Osteoblast (primary cell): ENCODE results near the gene KRTAP5-10. TPM values are rescaled to one million over a fixed set of nuclear protein-coding genes. Genes with fewer than 3 reads are reported as not detected.

ENCODE experiments used
- DNase-seq: peaks from one replicate; pipeline ENCODE4 v3.0.0; 2011; ENCODE audit warnings: low spot score, mixed read lengths; ENCODE audit not compliant: insufficient read length; ENCODE audit errors: missing footprints
- H2AFZ ChIP-seq: 2 replicates; pipeline ENCODE4 v1.6.0; 2011; ENCODE audit warnings: mild to moderate bottlenecking, low read length
- H3K27ac ChIP-seq: 2 replicates; pipeline ENCODE4 v1.5.1; 2011; ENCODE audit warnings: mild to moderate bottlenecking, low read depth, low read length, moderate library complexity
- H3K27me3 ChIP-seq: 2 replicates; pipeline ENCODE4 v1.6.0; 2012; ENCODE audit warnings: mild to moderate bottlenecking, control low read depth, inconsistent platforms, low read length, moderate library complexity; ENCODE audit not compliant: insufficient read depth
- H3K36me3 ChIP-seq: 2 replicates; pipeline ENCODE4 v1.5.1; 2011; ENCODE audit warnings: mild to moderate bottlenecking, low read length, control low read depth, moderate library complexity; ENCODE audit not compliant: insufficient read depth
- H3K4me1 ChIP-seq: 2 replicates; pipeline ENCODE4 v1.5.1; 2011; ENCODE audit warnings: mild to moderate bottlenecking, low read length, control low read depth, moderate library complexity; ENCODE audit not compliant: insufficient read depth
- H3K4me2 ChIP-seq: 2 replicates; pipeline ENCODE4 v1.6.0; 2011; ENCODE audit warnings: mild to moderate bottlenecking, low read length; ENCODE audit not compliant: insufficient read depth
- H3K4me3 ChIP-seq: fragments of 200-600 bp; sonication (generic); 3 replicates; pipeline ENCODE4 v1.5.1; 2012; ENCODE audit warnings: mild to moderate bottlenecking, low read length, inconsistent platforms; ENCODE audit not compliant: insufficient read depth
- H3K79me2 ChIP-seq: 2 replicates; pipeline ENCODE4 v1.6.0; 2012; ENCODE audit warnings: mild to moderate bottlenecking, low read length, control low read depth, inconsistent platforms; ENCODE audit not compliant: insufficient read depth
- H3K9me3 ChIP-seq: 2 replicates; pipeline ENCODE4 v1.5.1; 2011; ENCODE audit warnings: low read depth, low read length, control low read depth
- H4K20me1 ChIP-seq: 2 replicates; pipeline ENCODE4 v1.6.0; 2012; ENCODE audit warnings: mild to moderate bottlenecking, low read length, control low read depth; ENCODE audit not compliant: insufficient read depth
- CTCF ChIP-seq: IDR thresholded peaks from 2 replicates; pipeline ENCODE4 v1.5.1; 2011; ENCODE audit warnings: mild to moderate bottlenecking, low read depth, low read length, moderate library complexity; ENCODE audit errors: extremely low read depth
- total RNA-seq: library from RNA; depleted of rRNA; stranded (reverse); fragments of >200 nt; gene quantifications from 2 replicates; pipeline ENCODE4 v1.2.3, GENCODE V29; 2012

Gene KRTAP5-10
- total RNA-seq, 1 donor, result 0.36 TPM

- Histone ChIP-seq H3K4me3 (no peak overlapping the region), H3K9me3 (no peaks in the 10 kb centered on the region), H3K4me1 (no peaks in the 10 kb centered on the region), H3K27ac (no peak overlapping the region), H3K79me2 (no peaks in the 10 kb centered on the region), H2AFZ (no peak overlapping the region), H3K4me2 (no peak overlapping the region), H4K20me1 (no peaks in the 10 kb centered on the region), H3K36me3 (no peaks in the 10 kb centered on the region), H3K27me3 (peaks cover 10% of the 10 kb centered on the region)
- no peak for TF ChIP-seq CTCF
- DNase-seq, result no peak
Observed at GRCh38 chr11:71554996-71555395, 10.4 kb upstream of the KRTAP5-10 start.

DNA sequence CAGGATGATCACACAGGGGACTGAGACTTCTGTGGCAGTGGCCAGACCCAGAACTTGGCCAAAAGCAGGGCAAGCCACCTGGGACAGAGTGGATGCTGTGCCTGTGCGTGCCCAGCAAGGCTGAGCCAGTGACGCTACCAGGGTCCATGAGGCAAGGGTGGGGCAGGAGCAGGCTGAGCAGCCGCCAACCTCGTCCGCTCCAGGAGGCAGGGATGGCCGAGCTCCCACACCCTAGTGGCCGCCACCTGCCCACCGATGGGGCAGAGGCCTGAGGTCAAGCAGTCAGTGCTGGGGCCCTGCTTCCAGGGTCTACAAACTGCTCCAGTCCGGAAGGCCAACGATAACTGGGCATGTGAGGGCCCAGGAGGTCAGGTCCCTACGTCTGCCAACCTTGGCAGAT, 9.9 kb upstream of the KRTAP5-10 start:
- DNase-seq, result no peak
- Histone ChIP-seq H3K4me2 (no peak overlapping the region), H3K27me3 (peaks cover 5% of the 10 kb centered on the region), H3K27ac (no peak overlapping the region), H3K4me3 (no peak overlapping the region), H3K79me2 (no peaks in the 10 kb centered on the region), H3K9me3 (no peaks in the 10 kb centered on the region), H2AFZ (no peak overlapping the region), H3K36me3 (no peaks in the 10 kb centered on the region), H3K4me1 (no peaks in the 10 kb centered on the region), H4K20me1 (no peaks in the 10 kb centered on the region)
- TF ChIP-seq CTCF, result no peak

DNA sequence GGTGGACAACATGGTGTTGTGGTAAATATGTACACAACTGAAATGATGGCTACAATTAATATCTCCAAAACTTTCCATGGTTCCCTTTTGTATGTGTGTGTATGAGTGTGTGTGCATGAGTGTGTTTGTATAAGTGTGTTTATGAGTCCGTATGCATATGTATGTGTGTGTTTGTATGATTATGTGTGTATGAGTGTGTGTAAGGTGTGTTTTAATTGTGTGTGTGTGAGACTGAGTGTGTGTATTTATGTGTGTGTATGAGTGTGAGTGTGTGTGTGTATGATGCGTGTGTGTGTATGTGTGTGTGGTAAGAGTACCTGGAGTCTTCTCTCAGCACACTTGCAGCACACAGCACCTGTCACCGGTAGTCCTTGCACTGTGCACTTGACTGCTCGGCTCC, 9.3 kb upstream of the KRTAP5-10 start:
- no peak for TF ChIP-seq CTCF
- H3K79me2 ChIP-seq, result no peaks in the 10 kb centered on the region
- no peak overlapping the region for H3K27ac ChIP-seq
- H3K4me1 ChIP-seq, result no peaks in the 10 kb centered on the region
- DNase-seq, result no peak
- no peak overlapping the region for H3K4me2 ChIP-seq
- H2AFZ ChIP-seq, result no peak overlapping the region
- H3K4me3 ChIP-seq, result no peak overlapping the region
- H3K9me3 ChIP-seq, result no peaks in the 10 kb centered on the region
- no peaks in the 10 kb centered on the region for H4K20me1 ChIP-seq
- no peaks in the 10 kb centered on the region for H3K36me3 ChIP-seq
- H3K27me3 ChIP-seq, result peaks cover 5% of the 10 kb centered on the region

GRCh38 chr11:71557257-71557656, 8.1 kb upstream of the KRTAP5-10 start:
- Histone ChIP-seq H3K79me2 (no peaks in the 10 kb centered on the region), H3K36me3 (no peaks in the 10 kb centered on the region), H3K27me3 (peaks cover 5% of the 10 kb centered on the region), H3K9me3 (no peaks in the 10 kb centered on the region), H3K27ac (no peak overlapping the region), H3K4me3 (no peak overlapping the region), H3K4me2 (no peak overlapping the region), H4K20me1 (no peaks in the 10 kb centered on the region), H3K4me1 (no peaks in the 10 kb centered on the region), H2AFZ (no peak overlapping the region)
- DNase-seq, result no peak
- no peak for TF ChIP-seq CTCF
